NCI-H128 (cell line): ENCODE results near the gene POLR3K.

Source experiments
- DNase-seq: peaks from one replicate; lab custom pipeline; 2025; ENCODE audit not compliant: unreplicated experiment; lab: John Stamatoyannopoulos, UW

POLR3K gene

GRCh38 chr16:53346-54236, at the start of gene POLR3K, which contains the start of gene SNRNP25:
Gene POLR3K, minus strand, starts transcription at chr16:53608. Its CDS starts 22 bp downstream, at chr16:53586.
Gene SNRNP25, plus strand, starts transcription at chr16:53828. Its CDS starts 189 bp downstream, at chr16:54017.
- peak; percentile 89 for DNase-seq

GRCh38 chr16:102060-102855, 48.9 kb upstream of the POLR3K start:
- no peak for DNase-seq

GRCh38 chr16:101586-101985, 48.2 kb upstream of the POLR3K start:
- no peak for DNase-seq

DNA sequence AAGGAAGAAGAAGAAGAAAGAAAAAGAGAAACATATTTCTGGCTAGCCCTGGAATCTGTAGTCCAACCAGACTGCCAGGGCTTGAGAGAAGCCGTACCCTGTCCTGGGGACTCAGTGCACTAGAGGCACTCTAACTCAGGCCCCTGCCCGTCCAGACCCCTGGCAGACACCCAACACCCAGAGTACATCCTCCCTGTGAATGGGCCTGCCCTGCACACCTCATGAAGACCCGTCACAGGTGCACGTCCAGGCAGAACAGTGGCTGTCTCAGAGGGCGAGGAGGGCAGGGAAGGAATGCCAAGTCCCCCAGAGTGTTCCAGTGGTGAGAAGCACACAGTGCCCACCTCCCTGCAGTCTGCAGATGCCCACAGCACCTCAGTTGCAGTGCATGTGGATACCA, 47.6 kb upstream of the POLR3K start:
- no peak for DNase-seq

GRCh38 chr16:97822-98221, 44.4 kb upstream of the POLR3K start:
- no peak for DNase-seq

DNA sequence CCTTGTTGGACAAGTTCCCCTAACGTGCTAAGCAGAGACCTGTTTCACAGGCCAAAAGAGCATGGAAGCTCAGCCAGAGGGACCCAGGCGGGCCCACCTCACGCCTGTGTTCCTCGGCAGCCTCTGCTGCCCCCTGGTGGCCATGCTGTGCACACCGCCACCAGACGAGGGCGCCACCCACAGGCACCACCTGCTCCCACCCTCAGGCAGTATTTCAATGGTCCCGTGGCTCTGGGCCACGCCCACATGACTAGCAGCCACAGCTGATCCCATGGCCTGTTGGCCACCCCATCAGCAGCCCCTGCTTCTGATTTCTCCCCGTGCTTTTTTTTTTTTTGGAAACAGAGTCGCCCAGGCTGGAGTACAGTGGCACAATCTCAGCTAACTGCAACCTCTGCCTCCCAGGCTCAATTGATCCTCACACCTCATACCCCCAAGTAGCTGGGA, 43.5 kb upstream of the POLR3K start:
- peak; percentile 37 for DNase-seq

DNA sequence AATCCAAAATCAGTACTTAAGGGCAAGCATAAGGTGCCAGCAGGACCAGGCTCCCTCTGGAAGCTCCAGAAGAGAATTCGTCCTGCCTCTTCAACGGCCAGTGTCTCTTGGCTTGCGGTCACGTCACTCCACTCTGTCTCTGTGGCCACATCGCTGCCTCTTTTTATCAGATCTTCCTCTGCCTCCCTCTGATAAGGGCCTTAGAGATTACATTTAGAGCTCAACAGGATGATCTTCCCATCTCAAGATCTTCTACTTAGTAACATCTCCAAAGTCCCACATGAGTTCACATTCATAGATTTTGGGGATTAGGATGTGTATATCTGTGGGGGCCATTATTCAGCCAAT, 41.5 kb upstream of the POLR3K start:
- no peak for DNase-seq

- no peak for DNase-seq
Measured at GRCh38 chr16:92431-93339, 39.3 kb upstream of the POLR3K start.

DNA sequence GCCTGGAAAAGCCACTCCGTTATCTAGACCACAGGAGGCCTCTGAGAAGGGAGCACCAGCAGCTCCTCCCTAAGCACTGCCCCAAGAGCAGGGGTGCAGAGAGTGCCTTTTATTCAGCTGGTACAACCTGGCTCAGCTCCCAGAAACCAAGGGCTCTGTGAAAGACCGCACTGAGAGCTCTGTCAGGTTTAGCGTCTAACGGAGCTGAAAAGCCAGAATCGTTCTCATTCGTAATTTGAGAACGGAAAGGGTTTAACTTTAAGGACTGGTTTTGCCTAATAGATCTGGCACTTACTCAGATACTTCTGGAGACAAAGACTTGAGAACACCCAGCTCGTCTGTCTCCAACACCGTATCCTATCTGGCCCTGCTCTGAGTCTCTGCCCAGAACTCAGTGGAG, 38.1 kb upstream of the POLR3K start:
- peak; percentile 61 for DNase-seq

DNA sequence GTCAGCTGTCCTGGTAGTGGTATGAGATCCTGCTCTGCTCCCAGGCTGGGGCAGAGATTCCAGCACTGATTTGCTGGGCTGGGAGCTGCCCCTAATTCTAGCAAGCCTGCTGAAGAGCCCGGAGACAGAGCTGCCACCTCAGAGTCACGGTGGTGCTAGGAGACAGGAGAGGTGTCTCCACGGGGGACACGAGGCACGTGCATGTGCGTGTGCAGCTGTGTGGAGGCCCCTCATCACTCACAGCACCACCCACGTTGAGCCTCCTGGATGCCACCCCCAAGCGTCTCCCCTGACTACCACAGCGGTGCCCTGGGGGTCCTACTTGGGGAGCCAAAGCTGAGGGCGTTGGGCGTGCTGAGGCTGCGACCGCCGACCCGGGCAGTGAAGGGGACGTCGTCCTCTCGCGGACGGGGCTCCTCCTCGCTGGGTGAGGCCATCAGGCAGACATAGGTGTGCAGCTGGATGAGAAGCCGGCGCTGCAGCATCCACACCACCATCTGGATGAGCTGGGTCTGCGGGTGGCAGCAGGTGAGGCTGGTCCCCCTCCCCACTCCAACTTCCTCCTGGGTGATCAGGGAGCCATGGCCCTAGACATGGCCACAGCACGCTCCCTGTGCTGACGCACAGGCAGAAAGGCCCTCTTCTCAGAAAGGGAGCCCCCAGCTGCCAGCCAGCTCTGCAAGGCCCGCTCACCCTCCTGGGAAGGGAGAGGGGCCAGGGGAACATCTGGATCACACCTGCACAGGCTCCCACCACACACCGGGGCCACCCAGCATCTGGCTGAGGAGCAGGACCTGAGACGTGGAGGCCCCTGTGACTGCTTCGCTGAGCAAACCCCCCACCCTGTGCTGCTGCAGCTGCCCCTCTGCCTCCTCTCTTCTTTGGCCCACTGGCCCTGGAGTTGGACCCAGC, 36.2 kb upstream of the POLR3K start:
- no peak for DNase-seq

DNA sequence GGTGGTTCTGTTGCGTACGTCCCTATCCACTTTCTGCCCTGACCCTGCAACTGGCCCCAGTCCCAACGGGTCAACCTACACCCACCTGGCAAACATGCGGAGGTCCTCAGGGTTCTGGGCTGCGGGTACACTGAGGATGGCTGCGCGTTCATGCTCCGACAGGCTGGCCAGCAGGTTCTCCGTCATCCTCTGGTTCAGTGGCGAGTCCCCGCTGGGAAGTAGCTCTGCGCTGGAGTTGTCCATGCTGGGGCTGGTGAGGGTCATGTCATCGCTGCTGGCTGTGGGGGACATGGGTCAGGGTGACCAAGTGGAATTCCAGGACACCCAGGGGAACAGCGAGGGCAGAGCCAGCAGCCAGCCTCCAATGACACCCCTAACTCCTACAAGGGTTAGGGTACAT, 35.2 kb upstream of the POLR3K start:
- no peak for DNase-seq

- DNase-seq: no peak
Measured at GRCh38 chr16:86483-86952, 33.1 kb upstream of the POLR3K start.

GRCh38 chr16:85865-86264, 32.5 kb upstream of the POLR3K start:
- no peak for DNase-seq

- no peak for DNase-seq
Measured at GRCh38 chr16:85407-85782, 32.0 kb upstream of the POLR3K start.

- DNase-seq: no peak
Measured at GRCh38 chr16:84718-85406, 31.5 kb upstream of the POLR3K start.

DNA sequence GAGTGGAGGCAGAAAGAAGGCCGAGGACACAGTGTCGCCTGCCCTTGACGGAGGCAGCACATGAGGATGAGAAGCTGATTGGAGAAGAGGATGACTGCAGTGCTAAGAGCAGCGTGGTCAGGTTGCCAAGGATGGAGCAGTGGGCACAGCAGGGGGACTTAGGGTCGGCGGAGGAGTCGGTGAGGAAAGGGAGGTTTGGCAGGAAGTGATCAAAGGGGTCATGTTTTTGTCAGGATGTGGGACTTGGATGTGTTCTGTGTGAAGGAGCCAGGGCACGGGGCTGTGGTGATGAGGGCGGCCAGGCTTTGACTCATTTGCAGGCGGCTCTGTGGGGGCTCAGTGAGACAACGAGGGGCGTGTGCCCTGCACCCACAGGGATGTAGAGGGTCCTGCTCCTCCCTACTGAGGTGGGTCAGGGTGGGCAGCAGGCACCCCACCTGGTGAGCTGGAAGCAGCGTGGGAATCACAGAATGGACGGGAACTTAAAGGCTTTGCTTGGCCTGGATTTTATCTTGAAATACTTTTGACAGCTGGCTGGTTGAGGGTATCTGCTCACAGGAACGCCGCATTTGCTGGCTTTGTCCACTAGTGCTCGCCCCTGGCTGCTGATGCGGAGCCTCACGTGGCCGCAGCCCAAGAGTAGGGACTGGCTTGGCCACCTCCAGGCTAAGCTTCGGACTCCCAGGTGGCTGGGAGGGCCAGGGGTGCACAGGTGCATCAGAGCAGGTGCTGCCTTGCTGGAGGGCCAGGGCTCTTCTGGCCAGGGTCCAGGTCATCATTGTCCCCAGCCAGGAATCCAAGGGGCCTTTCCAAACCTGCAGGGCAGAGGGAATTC, 30.6 kb upstream of the POLR3K start:
- DNase-seq: no peak

DNA sequence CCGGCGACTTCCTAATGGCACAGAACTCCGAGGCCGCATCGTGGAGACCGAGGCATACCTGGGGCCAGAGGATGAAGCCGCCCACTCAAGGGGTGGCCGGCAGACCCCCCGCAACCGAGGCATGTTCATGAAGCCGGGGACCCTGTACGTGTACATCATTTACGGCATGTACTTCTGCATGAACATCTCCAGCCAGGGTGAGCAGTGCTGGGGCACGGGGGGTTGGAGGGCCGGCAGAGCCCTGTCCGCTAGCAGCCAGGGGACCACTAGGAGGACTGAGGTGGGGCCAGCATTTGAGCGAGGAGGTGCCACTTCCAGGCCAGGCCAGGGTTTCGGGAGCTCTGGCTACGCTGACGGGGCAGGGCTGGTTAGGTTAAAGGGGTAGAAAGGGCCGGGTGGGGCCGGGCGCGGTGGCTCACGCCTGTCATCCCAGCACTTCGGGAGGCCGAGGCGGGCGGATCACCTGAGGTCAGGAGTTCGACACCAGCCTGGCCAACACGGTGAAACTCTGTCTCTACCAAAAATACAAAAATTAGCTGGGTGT, 29.7 kb upstream of the POLR3K start:
- DNase-seq: no peak
